Stimulated activated CD8-positive, alpha-beta memory T cell treated with anti-CD3 and anti-CD28 coated beads, Interleukin-12 subunit alpha, Interleukin-12 subunit beta, amount 100 ng/mL, for 24 hours (primary cell): ENCODE data around the gene TMEFF2.
"Not testable (repeated sequence)": the region's sequence is repeated elsewhere in the genome, so short reads cannot be mapped to it uniquely, and the experiment has no call there.

Experiments used
- DNase-seq: peaks from one replicate; pipeline ENCODE4 v3.0.0-alpha.2; 2020; ENCODE audit errors: extremely low read depth

The TMEFF2 gene

GRCh38 chr2:192128655-192129054 lies 66.1 kb downstream of the TMEFF2 start:
- DNase-seq: no peak

GRCh38 chr2:192127434-192127833 lies 67.3 kb downstream of the TMEFF2 start:
- no peak for DNase-seq

- DNase-seq: no peak
Measured at GRCh38 chr2:192126912-192127311, 67.8 kb downstream of the TMEFF2 start.

GRCh38 chr2:192126426-192126825 lies 68.3 kb downstream of the TMEFF2 start:
- no peak for DNase-seq

GRCh38 chr2:192124571-192124970 lies 70.2 kb downstream of the TMEFF2 start:
- DNase-seq: no peak

GRCh38 chr2:192123847-192124246 lies 70.9 kb downstream of the TMEFF2 start:
- DNase-seq: no peak

GRCh38 chr2:192122946-192123345 lies 71.8 kb downstream of the TMEFF2 start:
- no peak for DNase-seq

GRCh38 chr2:192122141-192122540 lies 72.6 kb downstream of the TMEFF2 start:
- DNase-seq: no peak

- DNase-seq: no peak
Measured at GRCh38 chr2:192119536-192119935, 75.2 kb downstream of the TMEFF2 start.

GRCh38 chr2:192117705-192118104 lies 77.0 kb downstream of the TMEFF2 start:
- DNase-seq: no peak

- DNase-seq: not testable (repeated sequence)
Measured at GRCh38 chr2:192111536-192111935, 83.2 kb downstream of the TMEFF2 start.

GRCh38 chr2:192099742-192100141 lies 95.0 kb downstream of the TMEFF2 start:
- no peak for DNase-seq

GRCh38 chr2:192098814-192099491 lies 95.8 kb downstream of the TMEFF2 start:
- DNase-seq: no peak

GRCh38 chr2:192091476-192091875 lies 103.3 kb downstream of the TMEFF2 start:
- DNase-seq: no peak

GRCh38 chr2:192090911-192091310 lies 103.8 kb downstream of the TMEFF2 start:
- no peak for DNase-seq

GRCh38 chr2:192087398-192087958 lies 107.3 kb downstream of the TMEFF2 start:
- no peak for DNase-seq

- DNase-seq: no peak
Measured at GRCh38 chr2:192082121-192082520, 112.6 kb downstream of the TMEFF2 start.

GRCh38 chr2:192080096-192080495 lies 114.6 kb downstream of the TMEFF2 start:
- DNase-seq: not testable (repeated sequence)

- DNase-seq: no peak
Measured at GRCh38 chr2:192073878-192074277, 120.9 kb downstream of the TMEFF2 start.

- no peak for DNase-seq
Measured at GRCh38 chr2:192072778-192073177, 122.0 kb downstream of the TMEFF2 start.

GRCh38 chr2:192072261-192072660 lies 122.5 kb downstream of the TMEFF2 start:
- no peak for DNase-seq

GRCh38 chr2:192070099-192070498 lies 124.6 kb downstream of the TMEFF2 start:
- no peak for DNase-seq

- DNase-seq: no peak
Measured at GRCh38 chr2:192069417-192069816, 125.3 kb downstream of the TMEFF2 start.

GRCh38 chr2:192068966-192069365 lies 125.8 kb downstream of the TMEFF2 start:
- no peak for DNase-seq
